GM19455 (cell line): ENCODE data around the gene C14orf132.

Source experiments
- ATAC-seq: cut with Tn5 transposase; IDR thresholded peaks from one replicate; pipeline ENCODE4 v1.9.1; 2021; ENCODE audit not compliant: unreplicated experiment

The C14orf132 gene

GRCh38 chr14:96039633-96040311 lies 610 bp downstream of the C14orf132 start:
- ATAC-seq: no peak

- no peak for ATAC-seq
These were observed 1.7 kb downstream of the C14orf132 start for GRCh38 chr14:96040828-96041371.

GRCh38 chr14:96042248-96042930 lies 3.2 kb downstream of the C14orf132 start:
- ATAC-seq: no peak

GRCh38 chr14:96046630-96047029 lies 7.5 kb downstream of the C14orf132 start:
- ATAC-seq: no peak

- ATAC-seq: no peak
These were observed 7.9 kb downstream of the C14orf132 start for GRCh38 chr14:96047101-96047500.

- no peak for ATAC-seq
These were observed 10.8 kb downstream of the C14orf132 start for GRCh38 chr14:96049932-96050331.

GRCh38 chr14:96050482-96050881 lies 11.3 kb downstream of the C14orf132 start:
- no peak for ATAC-seq

- ATAC-seq: no peak
These were observed 12.1 kb downstream of the C14orf132 start for GRCh38 chr14:96051231-96051630.

- no peak for ATAC-seq
These were observed 12.7 kb downstream of the C14orf132 start for GRCh38 chr14:96051642-96052540.

- no peak for ATAC-seq
These were observed 13.5 kb downstream of the C14orf132 start for GRCh38 chr14:96052541-96053247.

GRCh38 chr14:96053248-96053599 lies 14.1 kb downstream of the C14orf132 start:
- no peak for ATAC-seq

- ATAC-seq: no peak
These were observed 14.6 kb downstream of the C14orf132 start for GRCh38 chr14:96053600-96054381.

- ATAC-seq: no peak
These were observed 15.5 kb downstream of the C14orf132 start for GRCh38 chr14:96054661-96055060.

- no peak for ATAC-seq
These were observed 16.0 kb downstream of the C14orf132 start for GRCh38 chr14:96055065-96055752.

- no peak for ATAC-seq
These were observed 16.8 kb downstream of the C14orf132 start for GRCh38 chr14:96055753-96056508.

- no peak for ATAC-seq
These were observed 17.6 kb downstream of the C14orf132 start for GRCh38 chr14:96056509-96057422.

GRCh38 chr14:96057738-96058137 lies 18.6 kb downstream of the C14orf132 start:
- ATAC-seq: no peak
